Measurements from ENCODE around the gene CCDC192.

DNA sequence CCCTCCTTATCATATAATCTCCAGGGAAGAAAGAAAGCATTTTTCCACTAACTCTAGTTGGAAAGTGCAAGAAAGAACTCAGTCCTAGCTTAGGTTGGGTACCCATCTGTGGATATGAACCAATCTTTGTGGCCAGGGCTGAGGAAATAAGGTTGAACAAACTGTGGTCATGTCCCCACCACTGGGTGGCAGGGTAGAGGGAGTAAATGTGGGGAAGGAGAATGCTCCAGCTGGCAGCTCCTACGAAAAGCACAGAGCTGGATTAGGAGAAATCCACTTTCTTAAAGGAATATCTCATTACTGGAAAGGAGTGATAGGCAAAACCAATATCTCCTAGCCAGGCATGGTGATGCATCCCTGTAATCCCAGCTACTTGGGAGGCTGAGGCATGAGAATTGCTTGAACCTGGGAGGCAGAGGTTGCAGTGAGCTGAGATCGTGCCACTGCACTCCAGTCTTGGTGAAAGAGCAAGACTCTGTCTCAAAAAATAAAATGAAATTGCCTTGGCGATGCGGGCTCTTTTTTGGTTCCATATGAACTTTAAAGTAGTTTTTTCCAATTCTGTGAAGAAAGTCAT, 175.1 kb downstream of the CCDC192 start:
- TF ChIP-seq, protein P1, sequence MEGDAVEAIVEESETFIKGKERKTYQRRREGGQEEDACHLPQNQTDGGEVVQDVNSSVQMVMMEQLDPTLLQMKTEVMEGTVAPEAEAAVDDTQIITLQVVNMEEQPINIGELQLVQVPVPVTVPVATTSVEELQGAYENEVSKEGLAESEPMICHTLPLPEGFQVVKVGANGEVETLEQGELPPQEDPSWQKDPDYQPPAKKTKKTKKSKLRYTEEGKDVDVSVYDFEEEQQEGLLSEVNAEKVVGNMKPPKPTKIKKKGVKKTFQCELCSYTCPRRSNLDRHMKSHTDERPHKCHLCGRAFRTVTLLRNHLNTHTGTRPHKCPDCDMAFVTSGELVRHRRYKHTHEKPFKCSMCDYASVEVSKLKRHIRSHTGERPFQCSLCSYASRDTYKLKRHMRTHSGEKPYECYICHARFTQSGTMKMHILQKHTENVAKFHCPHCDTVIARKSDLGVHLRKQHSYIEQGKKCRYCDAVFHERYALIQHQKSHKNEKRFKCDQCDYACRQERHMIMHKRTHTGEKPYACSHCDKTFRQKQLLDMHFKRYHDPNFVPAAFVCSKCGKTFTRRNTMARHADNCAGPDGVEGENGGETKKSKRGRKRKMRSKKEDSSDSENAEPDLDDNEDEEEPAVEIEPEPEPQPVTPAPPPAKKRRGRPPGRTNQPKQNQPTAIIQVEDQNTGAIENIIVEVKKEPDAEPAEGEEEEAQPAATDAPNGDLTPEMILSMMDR (IDR thresholded peaks at IDR 0.05; ENCODE audit: low read depth, low read length) = peak; percentile 45
- TF ChIP-seq POLR2A (IDR thresholded peaks at IDR 0.05; ENCODE audit: extremely low read depth, insufficient read length) = no peak
- TF ChIP-seq, protein P2, sequence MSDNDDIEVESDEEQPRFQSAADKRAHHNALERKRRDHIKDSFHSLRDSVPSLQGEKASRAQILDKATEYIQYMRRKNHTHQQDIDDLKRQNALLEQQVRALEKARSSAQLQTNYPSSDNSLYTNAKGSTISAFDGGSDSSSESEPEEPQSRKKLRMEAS (IDR thresholded peaks at IDR 0.05; ENCODE audit: low read depth, low read length) = no peak
- no peak for TF ChIP-seq MYC (IDR thresholded peaks at IDR 0.05; ENCODE audit: low read depth, low read length)
